ENCODE data around the gene MOSPD3. TPM values are rescaled to one million over a fixed set of nuclear protein-coding genes. Genes with fewer than 3 reads are reported as not detected.

Gene MOSPD3
- total RNA-seq, 1 experiment from 2014 or later, result 9.7 TPM

- Histone ChIP-seq H2AFZ (ENCODE audit: low read length) (no peak overlapping the region), H4K20me1 (ENCODE audit: insufficient read depth, low read depth, low read length) (no peaks in the 10 kb centered on the region), H3K27me3 (ENCODE audit: low read length) (no peaks in the 10 kb centered on the region), H3K9me2 (replicated peaks; ENCODE audit: insufficient read depth, low read length) (no peaks in the 10 kb centered on the region), H3K9me3 (ENCODE audit: low read length) (no peaks in the 10 kb centered on the region), H3K4me2 (ENCODE audit: low read depth, low read length, poor library complexity, severe bottlenecking) (no peak overlapping the region), H3K36me3 (ENCODE audit: insufficient read depth, low read length) (no peaks in the 10 kb centered on the region), H3K4me3 (ENCODE audit: low read length) (no peak overlapping the region), H3K79me2 (ENCODE audit: low read length) (no peaks in the 10 kb centered on the region), H3K4me1 (ENCODE audit: low read length) (peaks cover 2% of the 10 kb centered on the region), H3K27ac (ENCODE audit: low read length) (no peak overlapping the region), H3K9ac (ENCODE audit: low read length) (no peak overlapping the region)
- no peak for DNase-seq
Measured at GRCh38 chr7:100595188-100595587, 17.2 kb upstream of the MOSPD3 start.

- H3K79me2 ChIP-seq (ENCODE audit: low read length), result no peaks in the 10 kb centered on the region
- H3K9me3 ChIP-seq (ENCODE audit: low read length), result no peaks in the 10 kb centered on the region
- H3K36me3 ChIP-seq (ENCODE audit: insufficient read depth, low read length), result no peaks in the 10 kb centered on the region
- no peak for DNase-seq
- H3K4me1 ChIP-seq (ENCODE audit: low read length), result peaks cover 13% of the 10 kb centered on the region
- H2AFZ ChIP-seq (ENCODE audit: low read length), result no peak overlapping the region
- no peaks in the 10 kb centered on the region for H3K27me3 ChIP-seq (ENCODE audit: low read length)
- H3K4me3 ChIP-seq (ENCODE audit: low read length), result no peak overlapping the region
- H4K20me1 ChIP-seq (ENCODE audit: insufficient read depth, low read depth, low read length), result no peaks in the 10 kb centered on the region
- no peak overlapping the region for H3K4me2 ChIP-seq (ENCODE audit: low read depth, low read length, poor library complexity, severe bottlenecking)
- H3K27ac ChIP-seq (ENCODE audit: low read length), result no peak overlapping the region
- no peaks in the 10 kb centered on the region for H3K9me2 ChIP-seq (replicated peaks; ENCODE audit: insufficient read depth, low read length)
- no peak overlapping the region for H3K9ac ChIP-seq (ENCODE audit: low read length)
Measured at GRCh38 chr7:100598425-100598824, 13.9 kb upstream of the MOSPD3 start.

GRCh38 chr7:100599911-100600729 lies 12.2 kb upstream of the MOSPD3 start:
- no peak overlapping the region for H3K4me3 ChIP-seq (ENCODE audit: low read length)
- H3K79me2 ChIP-seq (ENCODE audit: low read length), result no peaks in the 10 kb centered on the region
- H3K9me3 ChIP-seq (ENCODE audit: low read length), result no peaks in the 10 kb centered on the region
- no peak overlapping the region for H3K9ac ChIP-seq (ENCODE audit: low read length)
- no peak overlapping the region for H3K27ac ChIP-seq (ENCODE audit: low read length)
- peak; percentile 78 for DNase-seq
- no peak overlapping the region for H2AFZ ChIP-seq (ENCODE audit: low read length)
- H3K27me3 ChIP-seq (ENCODE audit: low read length), result no peaks in the 10 kb centered on the region
- H3K9me2 ChIP-seq (replicated peaks; ENCODE audit: insufficient read depth, low read length), result no peaks in the 10 kb centered on the region
- no peaks in the 10 kb centered on the region for H3K36me3 ChIP-seq (ENCODE audit: insufficient read depth, low read length)
- H3K4me1 ChIP-seq (ENCODE audit: low read length), result peaks cover 28% of the 10 kb centered on the region
- H4K20me1 ChIP-seq (ENCODE audit: insufficient read depth, low read depth, low read length), result no peaks in the 10 kb centered on the region
- no peak overlapping the region for H3K4me2 ChIP-seq (ENCODE audit: low read depth, low read length, poor library complexity, severe bottlenecking)

- no peak overlapping the region for H3K9ac ChIP-seq (ENCODE audit: low read length)
- H3K36me3 ChIP-seq (ENCODE audit: insufficient read depth, low read length), result no peaks in the 10 kb centered on the region
- no peak overlapping the region for H3K27ac ChIP-seq (ENCODE audit: low read length)
- no peak for DNase-seq
- no peaks in the 10 kb centered on the region for H3K9me3 ChIP-seq (ENCODE audit: low read length)
- H3K9me2 ChIP-seq (replicated peaks; ENCODE audit: insufficient read depth, low read length), result no peaks in the 10 kb centered on the region
- H3K4me3 ChIP-seq (ENCODE audit: low read length), result no peak overlapping the region
- no peak overlapping the region for H2AFZ ChIP-seq (ENCODE audit: low read length)
- no peak overlapping the region for H3K4me2 ChIP-seq (ENCODE audit: low read depth, low read length, poor library complexity, severe bottlenecking)
- no peaks in the 10 kb centered on the region for H4K20me1 ChIP-seq (ENCODE audit: insufficient read depth, low read depth, low read length)
- peaks cover 30% of the 10 kb centered on the region for H3K4me1 ChIP-seq (ENCODE audit: low read length)
- no peaks in the 10 kb centered on the region for H3K79me2 ChIP-seq (ENCODE audit: low read length)
- H3K27me3 ChIP-seq (ENCODE audit: low read length), result no peaks in the 10 kb centered on the region
Measured at GRCh38 chr7:100600730-100601038, 11.7 kb upstream of the MOSPD3 start.

- peak overlapping the region; percentile 58 for H3K4me2 ChIP-seq (ENCODE audit: low read depth, low read length, poor library complexity, severe bottlenecking)
- H3K9ac ChIP-seq (ENCODE audit: low read length), result peak overlapping the region; percentile 20
- H3K9me2 ChIP-seq (replicated peaks; ENCODE audit: insufficient read depth, low read length), result no peaks in the 10 kb centered on the region
- peak overlapping the region; percentile 62; the same call in 1 of the 2 replicates for H3K4me3 ChIP-seq (ENCODE audit: low read length)
- no peaks in the 10 kb centered on the region for H3K9me3 ChIP-seq (ENCODE audit: low read length)
- DNase-seq, result no peak
- no peaks in the 10 kb centered on the region for H3K36me3 ChIP-seq (ENCODE audit: insufficient read depth, low read length)
- H3K27ac ChIP-seq (ENCODE audit: low read length), result no peak overlapping the region
- no peak overlapping the region for H2AFZ ChIP-seq (ENCODE audit: low read length)
- H3K4me1 ChIP-seq (ENCODE audit: low read length), result peaks cover 30% of the 10 kb centered on the region
- no peaks in the 10 kb centered on the region for H4K20me1 ChIP-seq (ENCODE audit: insufficient read depth, low read depth, low read length)
- no peaks in the 10 kb centered on the region for H3K79me2 ChIP-seq (ENCODE audit: low read length)
- no peaks in the 10 kb centered on the region for H3K27me3 ChIP-seq (ENCODE audit: low read length)
Measured at GRCh38 chr7:100602889-100603725, 9.2 kb upstream of the MOSPD3 start.

GRCh38 chr7:100603726-100604027 lies 8.7 kb upstream of the MOSPD3 start:
- no peak for DNase-seq
- Histone ChIP-seq H3K9ac (ENCODE audit: low read length) (peak overlapping the region; percentile 20), H2AFZ (ENCODE audit: low read length) (peak overlapping the region; percentile 91), H3K4me3 (ENCODE audit: low read length) (peak overlapping the region; percentile 62; the same call in 1 of the 2 replicates), H3K4me1 (ENCODE audit: low read length) (peaks cover 30% of the 10 kb centered on the region), H3K36me3 (ENCODE audit: insufficient read depth, low read length) (no peaks in the 10 kb centered on the region), H3K9me3 (ENCODE audit: low read length) (no peaks in the 10 kb centered on the region), H3K79me2 (ENCODE audit: low read length) (no peaks in the 10 kb centered on the region), H3K9me2 (replicated peaks; ENCODE audit: insufficient read depth, low read length) (no peaks in the 10 kb centered on the region), H4K20me1 (ENCODE audit: insufficient read depth, low read depth, low read length) (no peaks in the 10 kb centered on the region), H3K27me3 (ENCODE audit: low read length) (no peaks in the 10 kb centered on the region), H3K4me2 (ENCODE audit: low read depth, low read length, poor library complexity, severe bottlenecking) (peak overlapping the region; percentile 58), H3K27ac (ENCODE audit: low read length) (no peak overlapping the region)

GRCh38 chr7:100604028-100604975 lies 8.0 kb upstream of the MOSPD3 start:
- H3K4me1 ChIP-seq (ENCODE audit: low read length), result peaks cover 30% of the 10 kb centered on the region
- no peaks in the 10 kb centered on the region for H3K9me3 ChIP-seq (ENCODE audit: low read length)
- H3K36me3 ChIP-seq (ENCODE audit: insufficient read depth, low read length), result no peaks in the 10 kb centered on the region
- H3K9ac ChIP-seq (ENCODE audit: low read length), result peak overlapping the region; percentile 73
- no peaks in the 10 kb centered on the region for H3K9me2 ChIP-seq (replicated peaks; ENCODE audit: insufficient read depth, low read length)
- peak overlapping the region; percentile 69 for H3K4me3 ChIP-seq (ENCODE audit: low read length)
- no peaks in the 10 kb centered on the region for H3K27me3 ChIP-seq (ENCODE audit: low read length)
- no peak overlapping the region for H3K27ac ChIP-seq (ENCODE audit: low read length)
- peak overlapping the region; percentile 95 for H2AFZ ChIP-seq (ENCODE audit: low read length)
- no peaks in the 10 kb centered on the region for H3K79me2 ChIP-seq (ENCODE audit: low read length)
- peak overlapping the region; percentile 91 for H3K4me2 ChIP-seq (ENCODE audit: low read depth, low read length, poor library complexity, severe bottlenecking)
- no peaks in the 10 kb centered on the region for H4K20me1 ChIP-seq (ENCODE audit: insufficient read depth, low read depth, low read length)
- peak; percentile 90 for DNase-seq
